ENCODE results near the gene TTC12.

Gene TTC12

DNA sequence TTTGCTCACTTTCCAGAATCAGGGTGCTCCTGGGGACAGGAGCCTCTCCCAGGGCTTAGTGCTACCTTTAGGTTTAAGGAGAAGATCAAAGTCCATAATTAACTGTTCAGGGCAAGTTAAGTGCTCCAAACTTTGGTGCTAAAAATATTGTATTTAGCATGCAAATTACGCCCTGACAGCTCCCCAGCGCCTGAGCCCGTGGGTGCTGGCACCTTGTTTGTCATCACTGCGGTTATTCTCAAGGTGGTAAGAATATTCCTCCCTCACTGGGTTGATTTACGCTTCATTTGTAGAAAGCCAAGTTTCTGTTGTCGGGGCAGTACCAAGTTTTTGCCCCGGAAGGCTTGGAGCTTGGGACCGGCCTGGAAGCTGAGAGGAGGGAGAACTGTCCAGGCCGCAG lies 94.5 kb downstream of the TTC12 start:
- DNase-seq: no peak

DNA sequence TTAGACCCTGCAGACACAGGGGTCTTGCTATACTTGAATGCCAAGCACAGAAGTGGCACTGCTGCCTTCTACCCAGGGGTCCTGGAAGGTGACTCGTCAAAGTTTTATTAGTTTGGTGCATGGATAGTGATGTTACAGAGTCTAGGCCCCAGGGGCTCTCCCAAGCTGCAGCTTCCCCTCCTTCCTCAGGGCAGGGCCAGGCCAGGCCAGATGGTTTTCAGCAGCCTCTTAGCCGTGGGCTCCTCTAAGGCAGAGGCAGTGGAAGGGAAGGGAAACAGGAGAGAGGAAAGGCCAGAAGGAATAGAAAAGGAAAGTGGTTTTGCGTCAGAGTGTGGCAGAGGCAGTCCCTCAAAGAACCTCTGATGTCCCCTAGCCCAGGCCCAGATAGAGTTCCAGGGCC lies 95.1 kb downstream of the TTC12 start:
- no peak for DNase-seq

DNA sequence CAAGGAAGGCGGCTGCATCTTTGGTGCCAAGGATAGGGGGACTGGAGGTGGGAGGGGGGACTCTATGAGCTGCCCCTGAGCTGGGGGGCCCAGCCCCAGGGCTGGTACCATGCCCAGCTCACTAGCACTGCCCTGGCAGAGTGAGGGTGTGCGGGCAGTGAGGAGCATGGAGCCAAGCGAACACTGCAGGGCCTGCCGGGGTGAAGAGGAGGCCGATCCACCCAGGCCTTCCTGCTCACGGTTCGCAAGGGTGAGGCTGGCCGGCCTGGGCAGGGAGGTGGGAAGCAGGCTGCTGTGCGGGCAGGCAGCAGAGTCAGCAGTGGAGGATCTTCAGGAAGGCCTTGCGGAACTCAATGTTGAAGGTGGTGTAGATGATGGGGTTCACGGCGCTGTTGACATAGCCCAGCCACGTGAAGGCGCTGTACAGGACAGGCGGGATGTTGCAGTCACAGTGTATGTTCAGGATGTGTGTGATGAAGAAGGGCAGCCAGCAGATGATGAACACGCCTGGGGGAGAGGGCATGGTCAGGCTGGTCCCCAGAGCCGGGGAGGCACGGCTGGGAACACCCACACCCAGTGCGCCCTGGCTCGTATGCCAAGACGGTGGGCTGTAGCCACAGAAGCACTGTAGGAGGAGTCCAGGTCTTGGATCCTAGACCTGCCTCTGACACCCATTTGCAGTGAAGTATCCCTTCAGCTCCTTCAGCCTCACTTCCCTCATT lies 96.2 kb downstream of the TTC12 start:
- DNase-seq: no peak

DNA sequence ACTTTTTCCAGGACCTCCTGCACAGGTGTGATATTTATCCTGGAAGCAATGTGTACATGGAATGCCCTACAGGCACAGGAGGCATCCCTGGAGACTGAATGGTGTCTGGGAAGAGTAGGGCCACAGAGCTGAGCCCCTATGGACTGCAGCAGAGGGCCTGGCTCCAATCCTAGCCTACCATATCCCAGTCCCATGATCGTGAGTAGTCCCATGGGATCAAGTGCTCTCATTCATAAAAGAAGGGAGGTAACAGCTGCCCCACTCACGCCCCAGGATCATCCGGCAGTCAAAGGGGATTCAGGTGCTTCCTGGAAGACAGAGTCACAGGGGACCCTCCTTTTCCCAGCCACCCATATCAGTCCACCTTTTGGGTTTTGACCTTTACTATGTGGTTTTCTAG lies 97.2 kb downstream of the TTC12 start:
- no peak for DNase-seq

DNA sequence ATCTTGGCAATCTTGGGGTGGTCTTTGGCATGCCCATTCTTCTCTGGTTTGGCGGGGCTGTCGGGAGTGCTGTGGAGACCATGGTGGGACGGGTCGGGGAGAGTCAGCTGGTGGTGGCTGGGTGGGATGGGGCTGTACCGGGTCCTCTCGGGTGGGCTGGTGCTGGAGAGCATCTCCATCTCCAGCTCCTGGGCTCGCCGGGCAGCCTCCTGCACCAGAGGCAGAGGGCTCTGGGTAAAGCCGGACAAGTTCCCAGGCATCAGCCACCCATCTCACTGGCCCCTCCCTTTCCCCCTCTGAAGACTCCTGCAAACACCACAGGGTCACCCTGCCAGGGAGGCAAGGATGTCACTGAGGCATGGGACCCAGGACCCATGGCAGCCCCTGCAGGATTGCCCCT lies 98.3 kb downstream of the TTC12 start:
- DNase-seq: no peak

DNA sequence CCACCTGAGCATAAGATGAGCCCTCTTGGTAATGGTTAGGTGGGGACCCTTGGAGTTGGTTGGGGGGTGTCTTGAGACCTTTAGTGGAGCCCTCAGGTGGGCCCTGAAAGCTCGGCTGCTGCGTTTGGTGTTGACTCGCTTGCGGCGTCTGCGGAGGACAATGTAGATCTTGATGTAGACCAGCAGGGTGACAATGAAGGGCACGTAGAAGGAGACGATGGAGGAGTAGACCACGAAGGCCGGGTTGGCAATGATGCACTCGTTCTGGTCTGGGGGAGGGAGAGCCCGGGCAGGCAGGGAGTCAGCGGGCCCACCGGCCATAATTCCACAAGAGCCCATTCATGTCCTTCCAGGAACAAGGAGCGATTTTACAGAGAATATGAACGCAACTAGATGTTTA lies 101.0 kb downstream of the TTC12 start:
- no peak for DNase-seq
